MM.1S (cell line): ENCODE measurements around the gene RAB8A.
A peak's percentile ranks its signal among the peaks of the same experiment; 100 is the strongest.

Experiments
- DNase-seq: peaks from one replicate; pipeline ENCODE4 v3.0.0-alpha.2; 2015
- H2AFZ ChIP-seq: fragments of 300-600 bp; sonication (generic); 2 replicates; pipeline ENCODE4 v1.6.0; 2016; ENCODE audit warnings: antibody characterized with exemption, low read length
- H3F3A ChIP-seq: fragments of 300-600 bp; sonication (generic); 2 replicates; pipeline ENCODE4 v1.6.1; 2016; ENCODE audit warnings: mild to moderate bottlenecking, antibody characterized with exemption, low read length, moderate library complexity, mixed read lengths; ENCODE audit not compliant: insufficient read depth
- H3K27ac ChIP-seq: fragments of 300-600 bp; sonication (generic); 2 replicates; pipeline ENCODE4 v1.5.1; 2016; ENCODE audit warnings: mild to moderate bottlenecking, low read length
- H3K27me3 ChIP-seq: fragments of 300-600 bp; sonication (generic); replicated peaks from 2 replicates; pipeline ENCODE4 v1.6.0; 2016; ENCODE audit warnings: low read length; ENCODE audit not compliant: insufficient read depth
- H3K36me3 ChIP-seq: fragments of 300-600 bp; sonication (generic); replicated peaks from 2 replicates; pipeline ENCODE4 v1.6.1; 2016; ENCODE audit warnings: mild to moderate bottlenecking, low read length, mixed read lengths; ENCODE audit not compliant: insufficient read depth
- H3K4me1 ChIP-seq: fragments of 300-600 bp; sonication (generic); 2 replicates; pipeline ENCODE4 v1.6.1; 2016; ENCODE audit warnings: low read length, mixed read lengths
- H3K4me2 ChIP-seq: fragments of 300-600 bp; sonication (generic); 2 replicates; pipeline ENCODE4 v1.6.0; 2016; ENCODE audit warnings: low read depth, low read length
- H3K4me3 ChIP-seq: fragments of 300-600 bp; sonication (generic); 2 replicates; pipeline ENCODE4 v1.5.1; 2016; ENCODE audit warnings: low read length, mixed read lengths
- H3K79me2 ChIP-seq: fragments of 300-600 bp; sonication (generic); 2 replicates; pipeline ENCODE4 v1.6.1; 2016; ENCODE audit warnings: mixed run types, low read length, mixed read lengths
- H3K9ac ChIP-seq: fragments of 300-600 bp; sonication (generic); 2 replicates; pipeline ENCODE4 v1.6.1; 2016; ENCODE audit warnings: low read length, mixed read lengths
- H3K9me2 ChIP-seq: fragments of 300-600 bp; sonication (generic); replicated peaks from 2 replicates; pipeline ENCODE4 v1.6.1; 2016; ENCODE audit warnings: mild to moderate bottlenecking, low read length, mixed read lengths; ENCODE audit not compliant: insufficient read depth
- H3K9me3 ChIP-seq: fragments of 300-600 bp; sonication (generic); replicated peaks from 2 replicates; pipeline ENCODE4 v1.6.1; 2016; ENCODE audit warnings: mild to moderate bottlenecking, low read length, mixed read lengths; ENCODE audit not compliant: insufficient read depth
- H4K20me1 ChIP-seq: fragments of 300-600 bp; sonication (generic); 2 replicates; pipeline ENCODE4 v1.6.1; 2016; ENCODE audit warnings: mild to moderate bottlenecking, low read length, moderate library complexity, mixed read lengths; ENCODE audit not compliant: insufficient read depth
- CTCF ChIP-seq: fragments of 300-600 bp; sonication (generic); IDR thresholded peaks from 2 replicates; pipeline ENCODE4 v1.5.1; 2016; ENCODE audit warnings: antibody characterized with exemption, low read length, mixed read lengths
- EZH2 ChIP-seq: fragments of 300-600 bp; sonication (generic); optimal IDR thresholded peaks from 2 replicates; pipeline ENCODE3; 2017; ENCODE audit warnings: low read depth, mild to moderate bottlenecking, antibody characterized with exemption, low read length, mixed read lengths
- EZH2phosphoT487 ChIP-seq: fragments of 300-600 bp; sonication (generic); IDR thresholded peaks from 2 replicates; pipeline ENCODE4 v1.6.1; 2018; ENCODE audit warnings: antibody characterized with exemption, low read length

The RAB8A gene

GRCh38 chr19:16127080-16127479 is 15.4 kb downstream of the RAB8A start:
- H3F3A ChIP-seq, result peaks cover 6% of the 10 kb centered on the region; the same call in 1 of the 2 replicates
- no peaks in the 10 kb centered on the region for H3K9me2 ChIP-seq
- peaks cover under 1% of the 10 kb centered on the region; the same call in 1 of the 2 replicates for H3K4me1 ChIP-seq
- no peak for DNase-seq
- no peak overlapping the region for H2AFZ ChIP-seq
- no peak overlapping the region for H3K4me3 ChIP-seq
- no peak overlapping the region for H3K9ac ChIP-seq
- H3K4me2 ChIP-seq, result no peak overlapping the region
- H3K27ac ChIP-seq, result no peak overlapping the region
- H3K79me2 ChIP-seq, result peaks cover 96% of the 10 kb centered on the region
- no peaks in the 10 kb centered on the region for H3K27me3 ChIP-seq
- no peak for TF ChIP-seq EZH2
- no peaks in the 10 kb centered on the region for H3K9me3 ChIP-seq
- no peaks in the 10 kb centered on the region for H4K20me1 ChIP-seq
- H3K36me3 ChIP-seq, result peaks cover 51% of the 10 kb centered on the region

- no peak overlapping the region for H3K4me2 ChIP-seq
- H4K20me1 ChIP-seq, result no peaks in the 10 kb centered on the region
- no peak for TF ChIP-seq EZH2phosphoT487
- TF ChIP-seq EZH2, result no peak
- no peak for TF ChIP-seq CTCF
- H3K36me3 ChIP-seq, result peaks cover 51% of the 10 kb centered on the region
- H3K9me3 ChIP-seq, result no peaks in the 10 kb centered on the region
- no peak overlapping the region for H3K27ac ChIP-seq
- no peak overlapping the region for H3K9ac ChIP-seq
- peaks cover 96% of the 10 kb centered on the region for H3K79me2 ChIP-seq
- no peak for DNase-seq
- peaks cover 8% of the 10 kb centered on the region for H3K4me1 ChIP-seq
- no peaks in the 10 kb centered on the region for H3K9me2 ChIP-seq
- H3K4me3 ChIP-seq, result no peak overlapping the region
- peaks cover 14% of the 10 kb centered on the region for H3F3A ChIP-seq
- H2AFZ ChIP-seq, result no peak overlapping the region
- no peaks in the 10 kb centered on the region for H3K27me3 ChIP-seq
Measured at GRCh38 chr19:16127776-16128371, 16.2 kb downstream of the RAB8A start.

DNA sequence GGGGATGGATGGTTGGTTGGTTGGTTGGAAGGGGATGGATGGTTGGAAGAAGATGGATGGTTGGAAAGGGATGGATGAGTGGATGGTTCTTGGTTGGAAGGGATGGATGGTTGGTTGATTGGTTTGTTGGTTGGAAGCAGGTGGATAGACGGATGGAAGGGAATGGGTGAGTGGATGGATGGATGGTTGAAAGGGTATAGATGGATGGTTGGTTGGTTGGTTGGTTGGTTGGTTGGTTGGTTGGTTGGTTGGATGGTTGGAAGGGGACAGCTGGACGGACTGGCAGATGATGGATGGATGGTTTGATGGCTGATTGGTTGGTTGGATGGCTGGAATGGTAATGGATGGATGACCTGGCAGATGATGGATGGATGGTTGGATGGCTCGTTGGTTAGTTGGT is 20.0 kb downstream of the RAB8A start:
- Histone ChIP-seq H2AFZ (no peak overlapping the region), H3K36me3 (peaks cover 41% of the 10 kb centered on the region), H3K27me3 (no peaks in the 10 kb centered on the region), H3K9me2 (no peaks in the 10 kb centered on the region), H4K20me1 (no peaks in the 10 kb centered on the region), H3K4me1 (peaks cover 40% of the 10 kb centered on the region), H3K79me2 (peaks cover 68% of the 10 kb centered on the region), H3K4me3 (no peak overlapping the region), H3K27ac (no peak overlapping the region), H3K4me2 (no peak overlapping the region), H3F3A (peaks cover 46% of the 10 kb centered on the region), H3K9ac (no peak overlapping the region), H3K9me3 (no peaks in the 10 kb centered on the region)
- TF ChIP-seq EZH2phosphoT487 (no peak), EZH2 (no peak), CTCF (no peak)
- DNase-seq, result no peak

DNA sequence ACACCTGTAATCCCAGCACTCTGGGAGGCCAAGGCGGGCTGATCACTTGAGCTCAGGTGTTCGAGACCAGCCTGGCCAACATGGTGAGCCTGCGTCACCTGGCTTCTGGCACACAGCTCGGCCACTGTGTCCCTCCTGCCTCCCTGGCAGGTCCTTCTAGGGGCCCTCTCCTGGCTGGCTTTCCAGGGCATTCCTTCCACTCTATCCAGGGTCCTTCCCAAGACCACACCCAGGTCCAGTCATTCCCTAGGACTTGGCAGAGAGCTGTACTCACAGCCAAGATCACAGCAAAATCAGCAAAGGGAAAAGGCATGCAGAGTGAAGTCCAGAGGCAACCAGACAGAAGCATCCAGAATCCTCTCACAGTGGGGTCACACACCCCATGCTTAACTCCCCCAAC is 22.1 kb downstream of the RAB8A start:
- Histone ChIP-seq H3K4me1 (peaks cover 40% of the 10 kb centered on the region), H3F3A (peaks cover 46% of the 10 kb centered on the region), H2AFZ (no peak overlapping the region), H3K79me2 (peaks cover 48% of the 10 kb centered on the region), H3K27ac (peak overlapping the region; percentile 92), H3K9me2 (no peaks in the 10 kb centered on the region), H3K36me3 (peaks cover 24% of the 10 kb centered on the region), H3K9ac (peak overlapping the region; percentile 39), H4K20me1 (no peaks in the 10 kb centered on the region), H3K27me3 (no peaks in the 10 kb centered on the region), H3K4me2 (peak overlapping the region; percentile 52), H3K9me3 (no peaks in the 10 kb centered on the region), H3K4me3 (no peak overlapping the region)
- no peak for DNase-seq
- TF ChIP-seq CTCF (no peak), EZH2 (no peak), EZH2phosphoT487 (no peak)
